Neural cell (in vitro differentiated cells): ENCODE measurements around the gene ENOSF1. TPM values are rescaled to one million over a fixed set of nuclear protein-coding genes. Genes with fewer than 3 reads are reported as not detected.

Source experiments
- H2AFZ ChIP-seq: fragments of 200-600, 300-800 bp; sonication (generic), shearing (Covaris generic); 2 replicates; pipeline ENCODE4 v1.6.0; 2014; ENCODE audit warnings: low read depth, mild to moderate bottlenecking, antibody characterized with exemption, low read length, moderate library complexity
- H3F3A ChIP-seq: fragments of 200-600 bp; shearing (Covaris generic); 2 replicates; pipeline ENCODE4 v1.6.1; 2016; ENCODE audit warnings: mild to moderate bottlenecking, moderate library complexity, mixed read lengths, antibody characterized with exemption, low read length; ENCODE audit not compliant: insufficient read depth, poor library complexity, severe bottlenecking
- H3K27ac ChIP-seq: fragments of 200-600, 300-800 bp; sonication (generic), shearing (Covaris generic); 2 replicates; pipeline ENCODE4 v1.5.1; 2014; ENCODE audit warnings: mild to moderate bottlenecking, low read length, moderate library complexity
- H3K27me3 ChIP-seq: fragments of 300-800, 200-600 bp; sonication (generic), shearing (Covaris generic); 2 replicates; pipeline ENCODE4 v1.6.0; 2014; ENCODE audit warnings: mild to moderate bottlenecking, low read depth, low read length, moderate library complexity; ENCODE audit not compliant: insufficient read depth
- H3K36me3 ChIP-seq: fragments of 300-800, 200-600 bp; sonication (generic), shearing (Covaris generic); 2 replicates; pipeline ENCODE4 v1.5.1; 2014; ENCODE audit warnings: mild to moderate bottlenecking, antibody characterized with exemption, low read length, moderate library complexity; ENCODE audit not compliant: insufficient read depth
- H3K4me2 ChIP-seq: fragments of 300-800, 200-600 bp; sonication (generic), shearing (Covaris generic); 2 replicates; pipeline ENCODE4 v1.6.0; 2014; ENCODE audit warnings: mild to moderate bottlenecking, low read length
- H3K4me3 ChIP-seq: fragments of 300-800, 200-600 bp; sonication (generic), shearing (Covaris generic); 2 replicates; pipeline ENCODE4 v1.5.1; 2014; ENCODE audit warnings: mild to moderate bottlenecking, low read length, moderate library complexity
- H3K79me2 ChIP-seq: fragments of 200-600 bp; shearing (Covaris generic); replicated peaks from 2 replicates; pipeline ENCODE4 v1.6.0; 2014; ENCODE audit warnings: mild to moderate bottlenecking, low read length, moderate library complexity; ENCODE audit not compliant: insufficient read depth
- H3K9ac ChIP-seq: fragments of 300-800, 200-600 bp; sonication (generic), shearing (Covaris generic); 2 replicates; pipeline ENCODE4 v1.6.1; 2016; ENCODE audit warnings: mild to moderate bottlenecking, low read length, mixed read lengths
- H3K9me2 ChIP-seq: fragments of 200-600 bp; shearing (Covaris generic); 2 replicates; pipeline ENCODE4 v1.6.1; 2016; ENCODE audit warnings: mild to moderate bottlenecking, low read length, mixed read lengths; ENCODE audit not compliant: insufficient read depth
- H3K9me3 ChIP-seq: fragments of 200-600, 300-800 bp; sonication (generic), shearing (Covaris generic); 2 replicates; pipeline ENCODE4 v1.6.1; 2016; ENCODE audit warnings: mild to moderate bottlenecking, mixed run types, low read length, moderate library complexity, mixed read lengths
- H4K20me1 ChIP-seq: fragments of 200-600 bp; shearing (Covaris generic); 2 replicates; pipeline ENCODE4 v1.6.1; 2016; ENCODE audit warnings: mild to moderate bottlenecking, mixed run types; ENCODE audit not compliant: insufficient read depth
- EP300 ChIP-seq: fragments of 450-650 bp; conservative IDR thresholded peaks from 2 replicates; pipeline ENCODE4 v1.6.1; 2014; ENCODE audit warnings: antibody characterized with exemption, mild to moderate bottlenecking, moderate library complexity; ENCODE audit not compliant: poor library complexity, severe bottlenecking
- EZH2 ChIP-seq: fragments of 200-600, 300-800 bp; shearing (Covaris generic), sonication (generic); IDR thresholded peaks from 2 replicates; pipeline ENCODE4 v1.6.1; 2014; ENCODE audit warnings: antibody characterized with exemption, low read length, borderline replicate concordance, mild to moderate bottlenecking; ENCODE audit not compliant: insufficient read depth, poor library complexity, severe bottlenecking
- MXI1 ChIP-seq: fragments of 450-650 bp; conservative IDR thresholded peaks from 2 replicates; pipeline ENCODE4 v1.6.1; 2014; ENCODE audit warnings: antibody characterized with exemption, mild to moderate bottlenecking; ENCODE audit not compliant: poor library complexity, severe bottlenecking
- POLR2AphosphoS5 ChIP-seq: IDR thresholded peaks from 2 replicates; pipeline ENCODE4 v1.6.1; 2012
- RAD21 ChIP-seq: fragments of 450-650 bp; conservative IDR thresholded peaks from 2 replicates; pipeline ENCODE4 v1.6.1; 2014; ENCODE audit warnings: antibody characterized with exemption, mild to moderate bottlenecking, moderate library complexity
- SMC3 ChIP-seq: fragments of 450-650 bp; conservative IDR thresholded peaks from 2 replicates; pipeline ENCODE4 v1.6.1; 2014; ENCODE audit warnings: antibody characterized with exemption, mild to moderate bottlenecking, moderate library complexity; ENCODE audit not compliant: poor library complexity
- TAF1 ChIP-seq: IDR thresholded peaks from 2 replicates; pipeline ENCODE4 v1.6.1; 2012; ENCODE audit warnings: low read depth
- polyA plus RNA-seq: library from polyadenylated mRNA; depleted of rRNA; stranded (reverse); fragments of >200 nt; gene quantifications from 2 replicates; pipeline ENCODE4 v1.2.3, GENCODE V29; 2014
- TF ChIP-seq, protein P1 (sequence below): fragments of 450-650 bp; IDR thresholded peaks from 2 replicates; pipeline ENCODE4 v1.5.1; 2014; ENCODE audit warnings: antibody characterized with exemption, mild to moderate bottlenecking, moderate library complexity; ENCODE audit not compliant: poor library complexity, severe bottlenecking
- TF ChIP-seq, protein P2 (sequence below): IDR thresholded peaks from 2 replicates; pipeline ENCODE4 v1.6.1; 2012; ENCODE audit warnings: borderline replicate concordance

The ENOSF1 gene
- polyA plus RNA-seq, 1 donor from 2014 or later: 9.0 TPM

DNA sequence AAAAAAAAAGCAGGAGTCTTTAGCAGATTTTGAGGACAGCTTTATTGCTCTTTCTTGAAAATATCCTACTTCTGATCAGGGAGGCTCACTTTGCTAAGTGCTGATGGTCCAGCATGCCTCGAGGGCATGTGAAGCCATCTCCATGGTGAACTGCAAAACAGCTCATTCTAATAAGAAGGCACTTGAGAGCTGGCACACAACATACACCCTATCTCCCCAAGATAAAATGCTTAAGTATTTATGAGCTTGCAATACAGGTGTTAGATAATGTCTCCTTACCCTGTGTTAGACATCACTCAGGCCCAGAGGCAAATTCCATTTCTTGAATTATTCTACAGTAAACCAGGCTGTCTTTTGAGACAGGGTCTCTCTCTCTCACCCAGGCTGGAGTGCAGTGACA, 2.7 kb downstream of the ENOSF1 start:
- Histone ChIP-seq H3K9ac (no peak overlapping the region), H3K4me3 (no peak overlapping the region), H3K79me2 (no peaks in the 10 kb centered on the region), H3K27ac (no peak overlapping the region), H3K36me3 (no peaks in the 10 kb centered on the region), H3K9me2 (no peaks in the 10 kb centered on the region), H3K27me3 (peaks cover 8% of the 10 kb centered on the region), H2AFZ (no peak overlapping the region), H3K9me3 (peaks cover 7% of the 10 kb centered on the region), H3F3A (no peaks in the 10 kb centered on the region), H3K4me2 (no peak overlapping the region), H4K20me1 (no peaks in the 10 kb centered on the region)
- TF ChIP-seq POLR2AphosphoS5: no peak
- TF ChIP-seq, protein P1, sequence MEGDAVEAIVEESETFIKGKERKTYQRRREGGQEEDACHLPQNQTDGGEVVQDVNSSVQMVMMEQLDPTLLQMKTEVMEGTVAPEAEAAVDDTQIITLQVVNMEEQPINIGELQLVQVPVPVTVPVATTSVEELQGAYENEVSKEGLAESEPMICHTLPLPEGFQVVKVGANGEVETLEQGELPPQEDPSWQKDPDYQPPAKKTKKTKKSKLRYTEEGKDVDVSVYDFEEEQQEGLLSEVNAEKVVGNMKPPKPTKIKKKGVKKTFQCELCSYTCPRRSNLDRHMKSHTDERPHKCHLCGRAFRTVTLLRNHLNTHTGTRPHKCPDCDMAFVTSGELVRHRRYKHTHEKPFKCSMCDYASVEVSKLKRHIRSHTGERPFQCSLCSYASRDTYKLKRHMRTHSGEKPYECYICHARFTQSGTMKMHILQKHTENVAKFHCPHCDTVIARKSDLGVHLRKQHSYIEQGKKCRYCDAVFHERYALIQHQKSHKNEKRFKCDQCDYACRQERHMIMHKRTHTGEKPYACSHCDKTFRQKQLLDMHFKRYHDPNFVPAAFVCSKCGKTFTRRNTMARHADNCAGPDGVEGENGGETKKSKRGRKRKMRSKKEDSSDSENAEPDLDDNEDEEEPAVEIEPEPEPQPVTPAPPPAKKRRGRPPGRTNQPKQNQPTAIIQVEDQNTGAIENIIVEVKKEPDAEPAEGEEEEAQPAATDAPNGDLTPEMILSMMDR: no peak
- TF ChIP-seq SMC3: no peak
- TF ChIP-seq RAD21: no peak
- TF ChIP-seq TAF1: no peak
- no peak for TF ChIP-seq EZH2
- TF ChIP-seq, protein P2, sequence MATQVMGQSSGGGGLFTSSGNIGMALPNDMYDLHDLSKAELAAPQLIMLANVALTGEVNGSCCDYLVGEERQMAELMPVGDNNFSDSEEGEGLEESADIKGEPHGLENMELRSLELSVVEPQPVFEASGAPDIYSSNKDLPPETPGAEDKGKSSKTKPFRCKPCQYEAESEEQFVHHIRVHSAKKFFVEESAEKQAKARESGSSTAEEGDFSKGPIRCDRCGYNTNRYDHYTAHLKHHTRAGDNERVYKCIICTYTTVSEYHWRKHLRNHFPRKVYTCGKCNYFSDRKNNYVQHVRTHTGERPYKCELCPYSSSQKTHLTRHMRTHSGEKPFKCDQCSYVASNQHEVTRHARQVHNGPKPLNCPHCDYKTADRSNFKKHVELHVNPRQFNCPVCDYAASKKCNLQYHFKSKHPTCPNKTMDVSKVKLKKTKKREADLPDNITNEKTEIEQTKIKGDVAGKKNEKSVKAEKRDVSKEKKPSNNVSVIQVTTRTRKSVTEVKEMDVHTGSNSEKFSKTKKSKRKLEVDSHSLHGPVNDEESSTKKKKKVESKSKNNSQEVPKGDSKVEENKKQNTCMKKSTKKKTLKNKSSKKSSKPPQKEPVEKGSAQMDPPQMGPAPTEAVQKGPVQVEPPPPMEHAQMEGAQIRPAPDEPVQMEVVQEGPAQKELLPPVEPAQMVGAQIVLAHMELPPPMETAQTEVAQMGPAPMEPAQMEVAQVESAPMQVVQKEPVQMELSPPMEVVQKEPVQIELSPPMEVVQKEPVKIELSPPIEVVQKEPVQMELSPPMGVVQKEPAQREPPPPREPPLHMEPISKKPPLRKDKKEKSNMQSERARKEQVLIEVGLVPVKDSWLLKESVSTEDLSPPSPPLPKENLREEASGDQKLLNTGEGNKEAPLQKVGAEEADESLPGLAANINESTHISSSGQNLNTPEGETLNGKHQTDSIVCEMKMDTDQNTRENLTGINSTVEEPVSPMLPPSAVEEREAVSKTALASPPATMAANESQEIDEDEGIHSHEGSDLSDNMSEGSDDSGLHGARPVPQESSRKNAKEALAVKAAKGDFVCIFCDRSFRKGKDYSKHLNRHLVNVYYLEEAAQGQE: no peak
- no peak for TF ChIP-seq MXI1
- no peak for TF ChIP-seq EP300

DNA sequence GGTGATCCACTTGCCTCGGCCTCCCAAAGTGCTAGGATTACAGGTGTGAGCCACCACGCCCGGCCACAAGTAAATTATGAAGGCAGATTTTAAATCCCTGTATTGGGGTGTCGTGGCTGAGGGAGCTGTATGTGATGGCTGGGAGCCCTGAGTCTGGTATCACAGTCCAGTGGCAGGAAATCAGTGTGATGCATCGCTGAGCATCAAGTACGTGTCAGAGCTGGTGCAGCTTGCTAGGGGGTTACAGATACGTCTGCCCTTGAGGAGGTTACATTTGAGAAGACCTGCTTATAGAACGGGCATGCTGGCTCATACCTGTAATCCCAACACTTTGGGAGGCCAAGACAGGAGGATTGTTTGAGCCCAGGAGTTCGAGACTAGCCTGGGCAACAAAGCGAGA, 4.3 kb downstream of the ENOSF1 start:
- no peaks in the 10 kb centered on the region for H3K36me3 ChIP-seq
- no peak overlapping the region for H2AFZ ChIP-seq
- peaks cover 8% of the 10 kb centered on the region for H3K27me3 ChIP-seq
- H3F3A ChIP-seq: no peaks in the 10 kb centered on the region
- H3K9me2 ChIP-seq: no peaks in the 10 kb centered on the region
- no peak overlapping the region for H3K4me2 ChIP-seq
- H3K9ac ChIP-seq: no peak overlapping the region
- H3K79me2 ChIP-seq: no peaks in the 10 kb centered on the region
- no peak overlapping the region for H3K27ac ChIP-seq
- H4K20me1 ChIP-seq: no peaks in the 10 kb centered on the region
- H3K9me3 ChIP-seq: peaks cover 5% of the 10 kb centered on the region
- TF ChIP-seq, protein P2: no peak
- TF ChIP-seq EP300 (no peak), EZH2 (no peak), SMC3 (no peak), MXI1 (no peak), POLR2AphosphoS5 (no peak), TAF1 (no peak), RAD21 (no peak)
- TF ChIP-seq, protein P1: no peak
- no peak overlapping the region for H3K4me3 ChIP-seq
